Suprapubic skin (tissue), 4 donors: ENCODE results near the gene NNT.

Experiments
- EP300 ChIP-seq: sonication (generic); formaldehyde crosslinking; IDR thresholded peaks from one replicate; pipeline ENCODE4 v1.6.1; 2017; ENCODE audit warnings: antibody characterized with exemption
- POLR2A ChIP-seq, 2 donors: fragments of 450-650 bp; IDR thresholded peaks; one replicate each; pipeline ENCODE4 v1.6.1; 2017; ENCODE audit warnings: antibody characterized with exemption in 2 of 2, mild to moderate bottlenecking in 2 of 2, moderate library complexity in 2 of 2
- POLR2AphosphoS5 ChIP-seq, 3 donors: sonication (generic); formaldehyde crosslinking; IDR thresholded peaks; one replicate each; pipeline ENCODE4 v1.6.1; 2017; ENCODE audit warnings: antibody characterized with exemption in 3 of 3
- TF ChIP-seq, protein P1 (sequence below), 2 donors: fragments of 200-600 bp in 1 of 2; fragments of 450-650 bp in 1 of 2; sonication (generic) in 1 of 2; IDR thresholded peaks; one replicate each; pipeline ENCODE4 v1.5.1; 2016 to 2019; ENCODE audit warnings: antibody characterized with exemption in 2 of 2, mild to moderate bottlenecking in 1 of 2, moderate library complexity in 1 of 2

DNA sequence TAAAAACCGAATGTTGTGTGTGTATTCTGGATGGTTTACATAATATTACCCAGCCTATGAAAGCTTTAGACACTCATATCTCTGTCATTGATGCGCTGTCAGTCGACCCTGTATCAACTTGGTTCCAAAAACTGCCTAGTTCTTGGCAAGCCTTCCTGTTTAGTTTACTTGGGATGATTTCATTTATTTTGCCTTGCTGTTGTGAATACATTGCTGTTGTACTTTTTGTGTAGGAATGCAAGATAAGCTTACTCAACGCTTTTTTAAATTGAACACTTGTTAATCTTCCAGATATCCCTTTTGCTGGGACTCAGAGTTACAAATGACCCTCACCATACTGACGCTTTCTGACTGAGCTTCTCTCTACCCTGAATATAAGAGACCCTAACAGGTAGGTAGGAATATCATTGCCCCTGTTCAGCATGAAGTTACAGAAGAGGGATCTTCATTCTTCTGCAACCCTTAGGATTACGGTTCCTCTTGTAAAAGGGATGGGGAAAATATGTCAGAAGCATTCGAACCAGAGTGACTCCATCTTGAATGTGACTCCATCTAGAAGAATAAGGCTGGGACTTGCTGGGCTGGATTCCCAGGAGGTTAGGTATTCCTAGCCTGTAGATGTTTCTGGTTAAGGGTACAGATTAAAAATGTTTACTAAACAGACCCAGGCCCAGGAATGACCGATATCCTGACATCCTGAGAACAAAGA, 32.4 kb upstream of the NNT start:
- TF ChIP-seq, protein P1, sequence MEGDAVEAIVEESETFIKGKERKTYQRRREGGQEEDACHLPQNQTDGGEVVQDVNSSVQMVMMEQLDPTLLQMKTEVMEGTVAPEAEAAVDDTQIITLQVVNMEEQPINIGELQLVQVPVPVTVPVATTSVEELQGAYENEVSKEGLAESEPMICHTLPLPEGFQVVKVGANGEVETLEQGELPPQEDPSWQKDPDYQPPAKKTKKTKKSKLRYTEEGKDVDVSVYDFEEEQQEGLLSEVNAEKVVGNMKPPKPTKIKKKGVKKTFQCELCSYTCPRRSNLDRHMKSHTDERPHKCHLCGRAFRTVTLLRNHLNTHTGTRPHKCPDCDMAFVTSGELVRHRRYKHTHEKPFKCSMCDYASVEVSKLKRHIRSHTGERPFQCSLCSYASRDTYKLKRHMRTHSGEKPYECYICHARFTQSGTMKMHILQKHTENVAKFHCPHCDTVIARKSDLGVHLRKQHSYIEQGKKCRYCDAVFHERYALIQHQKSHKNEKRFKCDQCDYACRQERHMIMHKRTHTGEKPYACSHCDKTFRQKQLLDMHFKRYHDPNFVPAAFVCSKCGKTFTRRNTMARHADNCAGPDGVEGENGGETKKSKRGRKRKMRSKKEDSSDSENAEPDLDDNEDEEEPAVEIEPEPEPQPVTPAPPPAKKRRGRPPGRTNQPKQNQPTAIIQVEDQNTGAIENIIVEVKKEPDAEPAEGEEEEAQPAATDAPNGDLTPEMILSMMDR (IDR thresholded peaks at IDR 0.05) = no peak
- no peak for TF ChIP-seq POLR2A (IDR thresholded peaks at IDR 0.05)
- no peak for TF ChIP-seq POLR2AphosphoS5 (IDR thresholded peaks at IDR 0.05)
- no peak for TF ChIP-seq EP300
